ENCODE data around the gene MYL7.

The MYL7 gene

DNA sequence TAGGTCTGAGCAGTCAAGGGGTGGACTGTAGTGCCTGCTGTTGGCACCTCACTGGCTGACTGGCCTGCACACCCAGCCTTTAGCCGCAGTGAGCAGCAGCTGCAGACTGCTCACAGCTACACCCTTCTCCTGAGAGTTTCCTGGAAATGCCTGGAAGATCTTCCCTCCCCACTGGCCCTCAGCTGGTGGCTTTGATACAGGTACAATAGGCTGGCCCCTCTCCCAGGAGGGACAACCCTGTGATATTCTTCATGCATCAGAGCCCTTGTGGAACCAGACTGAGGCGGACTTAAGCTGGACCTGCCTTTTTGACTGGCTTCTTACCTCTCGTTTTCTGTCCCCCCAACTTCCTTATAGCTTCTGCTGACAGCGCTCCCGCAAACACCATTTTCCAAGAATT, 41.7 kb upstream of the MYL7 start (continued):
- TF ChIP-seq ZNF70 (CRISPR knock-in tag; IDR thresholded peaks at IDR 0.05) = no peak
- no peak for TF ChIP-seq ZNF8 (CRISPR knock-in tag; IDR thresholded peaks at IDR 0.05)
- TF ChIP-seq PATZ1 (CRISPR knock-in tag; IDR thresholded peaks at IDR 0.05; ENCODE audit: borderline replicate concordance) = no peak

GRCh38 chr7:44180631-44181030, 39.5 kb upstream of the MYL7 start:
- TF ChIP-seq ESRRG (CRISPR knock-in tag; IDR thresholded peaks at IDR 0.05) (no peak), ZNF70 (CRISPR knock-in tag; IDR thresholded peaks at IDR 0.05) (no peak), ZFP3 (CRISPR knock-in tag; IDR thresholded peaks at IDR 0.05) (no peak), ZNF565 (CRISPR knock-in tag; conservative IDR thresholded peaks at IDR 0.05; ENCODE audit: low read depth) (no peak), BACH2 (CRISPR knock-in tag; IDR thresholded peaks at IDR 0.05; ENCODE audit: borderline replicate concordance) (no peak), PPARA (CRISPR knock-in tag; IDR thresholded peaks at IDR 0.05; ENCODE audit: borderline replicate concordance) (no peak), CSDC2 (CRISPR knock-in tag; IDR thresholded peaks at IDR 0.05) (no peak), SNAI2 (CRISPR knock-in tag; IDR thresholded peaks at IDR 0.05) (no peak), TOX (CRISPR knock-in tag; IDR thresholded peaks at IDR 0.05; ENCODE audit: borderline replicate concordance) (no peak), OSR1 (CRISPR knock-in tag; IDR thresholded peaks at IDR 0.05) (no peak), ISL1 (CRISPR knock-in tag; IDR thresholded peaks at IDR 0.05) (no peak), ZNF8 (CRISPR knock-in tag; IDR thresholded peaks at IDR 0.05) (no peak), ZFP30 (CRISPR knock-in tag; IDR thresholded peaks at IDR 0.05) (no peak), ZC3H10 (CRISPR knock-in tag; IDR thresholded peaks at IDR 0.05) (no peak), ARNTL (CRISPR knock-in tag; IDR thresholded peaks at IDR 0.05; ENCODE audit: borderline replicate concordance, low read depth) (no peak), CREB5 (CRISPR knock-in tag; IDR thresholded peaks at IDR 0.05; ENCODE audit: low read depth) (no peak), GLIS3 (CRISPR knock-in tag; IDR thresholded peaks at IDR 0.05) (no peak), RARB (CRISPR knock-in tag; IDR thresholded peaks at IDR 0.05) (no peak)
- TF ChIP-seq, protein P1, sequence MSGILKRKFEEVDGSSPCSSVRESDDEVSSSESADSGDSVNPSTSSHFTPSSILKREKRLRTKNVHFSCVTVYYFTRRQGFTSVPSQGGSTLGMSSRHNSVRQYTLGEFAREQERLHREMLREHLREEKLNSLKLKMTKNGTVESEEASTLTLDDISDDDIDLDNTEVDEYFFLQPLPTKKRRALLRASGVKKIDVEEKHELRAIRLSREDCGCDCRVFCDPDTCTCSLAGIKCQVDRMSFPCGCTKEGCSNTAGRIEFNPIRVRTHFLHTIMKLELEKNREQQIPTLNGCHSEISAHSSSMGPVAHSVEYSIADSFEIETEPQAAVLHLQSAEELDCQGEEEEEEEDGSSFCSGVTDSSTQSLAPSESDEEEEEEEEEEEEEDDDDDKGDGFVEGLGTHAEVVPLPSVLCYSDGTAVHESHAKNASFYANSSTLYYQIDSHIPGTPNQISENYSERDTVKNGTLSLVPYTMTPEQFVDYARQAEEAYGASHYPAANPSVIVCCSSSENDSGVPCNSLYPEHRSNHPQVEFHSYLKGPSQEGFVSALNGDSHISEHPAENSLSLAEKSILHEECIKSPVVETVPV (CRISPR knock-in tag; IDR thresholded peaks at IDR 0.05) = no peak
- TF ChIP-seq, protein P2, sequence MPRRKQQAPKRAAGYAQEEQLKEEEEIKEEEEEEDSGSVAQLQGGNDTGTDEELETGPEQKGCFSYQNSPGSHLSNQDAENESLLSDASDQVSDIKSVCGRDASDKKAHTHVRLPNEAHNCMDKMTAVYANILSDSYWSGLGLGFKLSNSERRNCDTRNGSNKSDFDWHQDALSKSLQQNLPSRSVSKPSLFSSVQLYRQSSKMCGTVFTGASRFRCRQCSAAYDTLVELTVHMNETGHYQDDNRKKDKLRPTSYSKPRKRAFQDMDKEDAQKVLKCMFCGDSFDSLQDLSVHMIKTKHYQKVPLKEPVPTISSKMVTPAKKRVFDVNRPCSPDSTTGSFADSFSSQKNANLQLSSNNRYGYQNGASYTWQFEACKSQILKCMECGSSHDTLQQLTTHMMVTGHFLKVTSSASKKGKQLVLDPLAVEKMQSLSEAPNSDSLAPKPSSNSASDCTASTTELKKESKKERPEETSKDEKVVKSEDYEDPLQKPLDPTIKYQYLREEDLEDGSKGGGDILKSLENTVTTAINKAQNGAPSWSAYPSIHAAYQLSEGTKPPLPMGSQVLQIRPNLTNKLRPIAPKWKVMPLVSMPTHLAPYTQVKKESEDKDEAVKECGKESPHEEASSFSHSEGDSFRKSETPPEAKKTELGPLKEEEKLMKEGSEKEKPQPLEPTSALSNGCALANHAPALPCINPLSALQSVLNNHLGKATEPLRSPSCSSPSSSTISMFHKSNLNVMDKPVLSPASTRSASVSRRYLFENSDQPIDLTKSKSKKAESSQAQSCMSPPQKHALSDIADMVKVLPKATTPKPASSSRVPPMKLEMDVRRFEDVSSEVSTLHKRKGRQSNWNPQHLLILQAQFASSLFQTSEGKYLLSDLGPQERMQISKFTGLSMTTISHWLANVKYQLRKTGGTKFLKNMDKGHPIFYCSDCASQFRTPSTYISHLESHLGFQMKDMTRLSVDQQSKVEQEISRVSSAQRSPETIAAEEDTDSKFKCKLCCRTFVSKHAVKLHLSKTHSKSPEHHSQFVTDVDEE (CRISPR knock-in tag; IDR thresholded peaks at IDR 0.05) = no peak
- no peak for ATAC-seq

- TF ChIP-seq ZNF8 (CRISPR knock-in tag; IDR thresholded peaks at IDR 0.05) (no peak), ZFP30 (CRISPR knock-in tag; IDR thresholded peaks at IDR 0.05) (no peak), CREB5 (CRISPR knock-in tag; IDR thresholded peaks at IDR 0.05; ENCODE audit: low read depth) (no peak), ZNF565 (CRISPR knock-in tag; conservative IDR thresholded peaks at IDR 0.05; ENCODE audit: low read depth) (no peak), SNAI2 (CRISPR knock-in tag; IDR thresholded peaks at IDR 0.05) (no peak), GLIS3 (CRISPR knock-in tag; IDR thresholded peaks at IDR 0.05) (no peak), POU6F1 (CRISPR knock-in tag; IDR thresholded peaks at IDR 0.05; ENCODE audit: borderline replicate concordance, low read depth) (no peak), PPARA (CRISPR knock-in tag; IDR thresholded peaks at IDR 0.05; ENCODE audit: borderline replicate concordance) (no peak), OSR1 (CRISPR knock-in tag; IDR thresholded peaks at IDR 0.05) (no peak)
- ATAC-seq = peak; percentile 84
Observed at GRCh38 chr7:44177570-44178131, 36.5 kb upstream of the MYL7 start.

All from SK-N-SH treated with all-trans-retinoic acid at 6 μM for 48 hours (cell line).